ENCODE measurements around the gene SFT2D3.

DNA sequence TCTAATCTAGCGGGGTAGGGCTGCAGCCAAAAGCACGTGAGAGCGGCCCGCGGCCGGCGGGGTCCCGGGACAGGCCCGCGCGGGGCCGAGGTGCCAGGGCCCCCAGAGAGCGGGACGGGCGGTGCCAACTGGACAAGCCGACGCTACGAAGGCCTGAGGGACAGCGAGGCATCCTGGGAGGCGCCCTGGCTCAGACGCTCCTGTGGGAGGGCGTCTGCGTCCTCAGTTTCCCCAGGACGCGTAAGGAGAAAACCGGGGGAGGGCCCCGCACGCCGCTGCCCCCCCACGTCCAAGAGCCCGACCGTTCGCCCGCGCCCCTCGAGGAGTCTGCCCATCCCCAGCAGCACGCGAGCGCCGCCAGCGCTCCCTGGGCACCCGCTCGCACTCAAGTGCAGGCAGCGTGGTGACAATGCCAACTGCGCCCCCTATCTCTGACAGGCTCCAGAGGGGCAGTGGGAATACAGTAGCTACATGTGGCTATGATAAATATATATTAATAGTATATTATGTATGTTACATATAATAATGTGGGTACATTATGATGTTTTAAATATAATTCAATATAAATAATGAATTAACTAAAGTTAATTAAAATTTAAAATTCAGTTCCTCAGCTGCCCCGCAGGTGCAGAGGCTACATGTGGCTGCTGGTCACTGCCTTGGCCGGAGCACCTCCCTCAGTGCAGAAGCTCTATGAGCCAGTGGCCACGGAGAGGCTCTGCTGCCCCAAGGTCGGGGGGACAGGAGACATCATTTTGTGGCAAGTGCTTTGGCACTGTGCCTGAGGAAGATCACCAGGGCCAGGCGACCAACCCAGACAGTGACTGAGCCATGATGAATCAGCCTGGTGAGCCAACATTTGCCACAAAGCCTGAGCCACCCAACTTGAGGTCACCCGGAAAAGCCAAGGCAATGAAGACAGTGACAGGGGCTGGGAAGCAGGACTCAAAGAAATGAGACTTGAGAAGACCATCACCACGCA is 5.5 kb upstream of the SFT2D3 start:
- TF ChIP-seq GATA3 (IDR thresholded peaks at IDR 0.05; ENCODE audit: low read depth, low read length) (no peak), GATA2 (IDR thresholded peaks at IDR 0.05; ENCODE audit: low read depth, low read length) (no peak)
